ENCODE measurements around the gene DAPK2. TPM values are rescaled to one million over a fixed set of nuclear protein-coding genes. Genes with fewer than 3 reads are reported as not detected.

Gene DAPK2
- total and polyA plus RNA-seq, 2 of the 13 experiments (the other 11 are each of a cell fraction or from before 2014, with no cell fraction given), result 0.33 to 0.63 TPM

DNA sequence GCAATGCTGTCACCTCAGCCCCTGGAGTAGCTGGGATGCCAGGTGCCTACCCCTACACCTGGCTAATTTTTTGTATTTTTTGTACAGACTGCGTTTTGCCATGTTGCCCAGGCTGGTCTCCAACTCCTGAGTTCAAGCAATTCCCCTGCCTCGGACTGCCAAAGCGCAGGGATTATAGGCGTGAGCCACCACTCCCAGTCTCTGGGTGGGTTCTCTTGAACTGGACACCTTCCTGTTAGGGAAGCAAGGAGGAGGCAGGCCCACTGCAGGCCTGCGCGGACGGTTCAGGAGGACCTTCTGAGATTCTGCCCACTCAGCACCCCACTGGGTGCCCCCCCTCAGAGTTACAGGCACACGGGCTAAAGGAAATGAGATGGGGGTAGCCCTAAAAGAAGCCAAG lies 138.8 kb downstream of the DAPK2 start:
- FAIRE-seq (no peak), ATAC-seq (no peak), DNase-seq (ENCODE audit: low spot score) (no peak)
- CTCF ChIA-PET (ENCODE audit: low intra/inter-chr PET ratio, low total read pairs), result no interaction called here
- Histone ChIP-seq H3K4me1 (ENCODE audit: insufficient read depth, low read length) (peaks cover 10% of the 10 kb centered on the region), H3K27me3 (ENCODE audit: control insufficient read depth in 1 of 2, insufficient read depth in 2 of 2, low read length in 2 of 2) (peaks cover 4 to 11% of the 10 kb centered on the region in 2 experiments; a peak in 3 of 5 replicates), H3K9me3 (ENCODE audit: low read length) (no peaks in the 10 kb centered on the region), H3K4me2 (ENCODE audit: low read depth, low read length) (no peak overlapping the region), H3K36me3 (replicated peaks in 1 of 2; ENCODE audit: control insufficient read depth in 1 of 2, insufficient read depth in 2 of 2, low read length in 2 of 2) (no peaks in the 10 kb centered on the region), H2AFZ (ENCODE audit: low read length) (no peak overlapping the region), H3K4me3 (replicated peaks in 1 of 3; ENCODE audit: insufficient read depth in 1 of 3, low read depth in 2 of 3, low read length in 3 of 3) (no peak overlapping the region), H3K79me2 (ENCODE audit: insufficient read depth, low read length) (no peaks in the 10 kb centered on the region), H3K9ac (ENCODE audit: insufficient read depth, low read depth, low read length) (no peak overlapping the region), H4K20me1 (ENCODE audit: insufficient read depth, low read length) (no peaks in the 10 kb centered on the region), H3K27ac (ENCODE audit: extremely low read length, insufficient read depth, low read length) (no peak overlapping the region)
- no peak for TF ChIP-seq SNAPC2 (CRISPR knock-in tag; IDR thresholded peaks at IDR 0.05)
- TF ChIP-seq MAFK (conservative IDR thresholded peaks at IDR 0.05 in 1 of 2, IDR thresholded peaks at IDR 0.05 in 1 of 2; ENCODE audit: low read length in 2 of 2), result peak in 1 of 2 experiments; percentile 6; a peak in 1 of 4 replicates
- intact Hi-C loops (cut with micrococcal nuclease; ENCODE audit: unreplicated experiment), result no loop called here
- no TSS peak for BruUV-seq (replicated peaks)
- POLR2A ChIA-PET, result no interaction called here
- in situ Hi-C loops (cut with HindIII; ENCODE audit: extremely low pct_ligation_motif_present, low pct_unique_long_range_greater_than_20kb), result no loop called here
- WGBS (ENCODE audit: low lambda C conversion rate), result 62% methylated on average over 5 of the region's 8 CpGs

- peaks cover 15% of the 10 kb centered on the region for H3K4me1 ChIP-seq (ENCODE audit: insufficient read depth, low read length)
- no peak overlapping the region for H3K4me2 ChIP-seq (ENCODE audit: low read depth, low read length)
- H3K27me3 ChIP-seq (ENCODE audit: control insufficient read depth in 1 of 2, insufficient read depth in 2 of 2, low read length in 2 of 2), result peaks cover 4 to 17% of the 10 kb centered on the region in 2 experiments; a peak in 4 of 5 replicates
- H4K20me1 ChIP-seq (ENCODE audit: insufficient read depth, low read length), result no peaks in the 10 kb centered on the region
- no peak overlapping the region for H3K27ac ChIP-seq (ENCODE audit: extremely low read length, insufficient read depth, low read length)
- POLR2A ChIA-PET, result no interaction called here
- H3K9me3 ChIP-seq (ENCODE audit: low read length), result no peaks in the 10 kb centered on the region
- H2AFZ ChIP-seq (ENCODE audit: low read length), result no peak overlapping the region
- WGBS (ENCODE audit: low lambda C conversion rate), result 73% methylated on average over 2 of the region's 4 CpGs
- in situ Hi-C loops (cut with HindIII; ENCODE audit: extremely low pct_ligation_motif_present, low pct_unique_long_range_greater_than_20kb), result no loop called here
- no peak for DNase-seq (ENCODE audit: low spot score)
- no peak for ATAC-seq
- BruUV-seq (replicated peaks), result no TSS peak
- H3K36me3 ChIP-seq (replicated peaks in 1 of 2; ENCODE audit: control insufficient read depth in 1 of 2, insufficient read depth in 2 of 2, low read length in 2 of 2), result no peaks in the 10 kb centered on the region
- FAIRE-seq, result no peak
- intact Hi-C loops (cut with micrococcal nuclease; ENCODE audit: unreplicated experiment), result no loop called here
- H3K79me2 ChIP-seq (ENCODE audit: insufficient read depth, low read length), result no peaks in the 10 kb centered on the region
- no peak for TF ChIP-seq SAP130 (CRISPR knock-in tag; IDR thresholded peaks at IDR 0.05; ENCODE audit: low read depth)
- TF ChIP-seq ZKSCAN1 (IDR thresholded peaks at IDR 0.05; ENCODE audit: low read length), result no peak
- TF ChIP-seq ZSCAN12 (CRISPR knock-in tag; IDR thresholded peaks at IDR 0.05), result no peak
- TF ChIP-seq ZNF572 (CRISPR knock-in tag; IDR thresholded peaks at IDR 0.05), result no peak
- no peak for TF ChIP-seq ZFP62 (CRISPR knock-in tag; IDR thresholded peaks at IDR 0.05)
- no peak for TF ChIP-seq THAP11 (CRISPR knock-in tag; IDR thresholded peaks at IDR 0.05)
- no peak for TF ChIP-seq ZNF33B (CRISPR knock-in tag; IDR thresholded peaks at IDR 0.05)
- no peak for TF ChIP-seq NCOA2 (CRISPR knock-in tag; IDR thresholded peaks at IDR 0.05)
- no peak for TF ChIP-seq ZNF776 (CRISPR knock-in tag; IDR thresholded peaks at IDR 0.05)
- TF ChIP-seq STAT5B (CRISPR knock-in tag; IDR thresholded peaks at IDR 0.05), result no peak
- no peak for TF ChIP-seq RBM22 (optimal IDR thresholded peaks at IDR 0.05; ENCODE audit: low read length)
- no peak for TF ChIP-seq MXI1 (IDR thresholded peaks at IDR 0.05; ENCODE audit: borderline replicate concordance, low read depth, low read length)
- no peak overlapping the region for H3K9ac ChIP-seq (ENCODE audit: insufficient read depth, low read depth, low read length)
- CTCF ChIA-PET (ENCODE audit: low intra/inter-chr PET ratio, low total read pairs), result no interaction called here
- no peak overlapping the region for H3K4me3 ChIP-seq (replicated peaks in 1 of 3; ENCODE audit: insufficient read depth in 1 of 3, low read depth in 2 of 3, low read length in 3 of 3)
Measured at GRCh38 chr15:63906266-63906584, 140.1 kb downstream of the DAPK2 start.

All from HepG2 (cell line).